ENCODE data around the gene IRAK3. TPM values are rescaled to one million over a fixed set of nuclear protein-coding genes. Genes with fewer than 3 reads are reported as not detected.
"Not testable (repeated sequence)": the region's sequence is repeated elsewhere in the genome, so short reads cannot be mapped to it uniquely, and the experiment has no call there.

Gene IRAK3
- total RNA-seq, 2 experiments from 2014 or later, result 0.21 to 0.25 TPM

DNA sequence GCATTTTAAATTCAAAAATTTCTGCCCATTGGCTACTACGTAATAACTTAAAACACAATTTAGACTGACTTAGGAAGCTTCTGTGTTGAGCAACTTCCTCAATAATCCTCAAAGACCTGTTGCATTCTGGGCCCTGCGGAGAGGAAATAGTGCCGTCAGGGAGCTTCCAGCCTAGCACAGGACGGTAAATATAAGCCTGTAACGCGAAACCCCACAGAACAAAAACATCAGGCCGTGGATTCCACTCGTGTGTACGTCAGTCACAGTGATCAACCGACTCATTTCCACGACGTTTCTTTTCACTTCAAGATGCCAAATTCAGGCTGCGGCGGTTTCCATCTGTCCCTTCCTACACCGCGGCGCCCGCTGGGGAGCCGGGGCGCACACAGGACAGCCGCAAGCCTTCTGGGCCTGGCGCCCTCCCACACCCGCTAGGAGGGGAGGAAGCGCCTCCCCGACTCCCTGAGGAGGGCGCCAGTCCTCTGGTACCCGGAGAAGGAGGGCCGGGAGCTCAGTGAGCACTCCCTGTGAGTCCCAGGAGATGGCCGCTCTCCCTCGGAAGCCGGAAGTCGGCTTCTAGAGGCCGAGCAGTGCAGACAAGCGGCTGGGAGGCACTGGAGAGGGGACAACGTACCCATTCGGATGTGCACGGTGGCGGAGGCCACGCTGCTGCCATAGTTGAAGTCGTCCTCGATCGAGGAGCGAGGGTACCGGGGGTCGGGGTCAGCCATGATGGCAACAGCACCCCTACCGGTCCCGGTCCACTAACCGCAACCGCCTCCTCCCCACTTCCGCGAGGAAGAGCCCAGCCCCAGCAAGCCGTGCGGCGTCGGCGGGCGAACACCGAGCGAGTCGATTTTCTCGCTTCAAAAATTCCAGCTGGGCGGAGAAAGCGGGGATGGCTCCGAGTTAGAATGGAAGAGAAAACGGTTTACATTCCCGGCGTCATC, 19.5 kb upstream of the IRAK3 start, which contains the start of gene TMBIM4:
TMBIM4 (minus strand) TSS at position 776 of the 950 bp plus-strand sequence; CDS start at position 731, 45 bp downstream.
- ChIA-PET CTCF (interaction anchor here (0.8 to 2.4 kb wide), 5 partner anchors 11 to 40 kb away, joined by 3 to 11 read pairs (median 3); partner anchors contain the start of gene LLPH), POLR2A (interaction anchor here (0.6 to 2.1 kb wide), 7 partner anchors 11 to 134 kb away, joined by 3 to 25 read pairs (median 4); partner anchors contain the start of genes HELB and LLPH)

DNA sequence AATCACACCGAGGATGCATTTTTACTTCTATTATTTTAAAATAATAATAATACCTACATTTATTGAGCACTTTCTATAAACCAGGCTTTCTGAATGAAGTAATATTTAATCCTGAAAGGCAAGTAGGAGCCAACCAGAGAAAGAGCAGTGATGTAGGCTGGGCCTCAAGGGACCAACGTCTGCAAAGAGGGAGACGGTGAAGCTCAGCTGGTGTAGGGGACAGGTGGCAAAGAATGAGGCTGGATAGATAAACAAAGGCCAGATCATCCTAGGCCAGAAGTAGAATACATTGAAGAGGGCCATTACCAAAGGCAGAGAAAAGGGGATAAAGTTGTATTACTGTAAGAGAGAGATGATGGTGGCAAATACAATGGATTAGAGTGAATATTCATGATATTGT, 18.4 kb upstream of the IRAK3 start:
- POLR2A ChIA-PET, result interaction anchor here (0.7 to 2.1 kb wide), 2 partner anchors 40 to 102 kb away, joined by 4 to 25 read pairs; partner anchors contain the start of gene LLPH

DNA sequence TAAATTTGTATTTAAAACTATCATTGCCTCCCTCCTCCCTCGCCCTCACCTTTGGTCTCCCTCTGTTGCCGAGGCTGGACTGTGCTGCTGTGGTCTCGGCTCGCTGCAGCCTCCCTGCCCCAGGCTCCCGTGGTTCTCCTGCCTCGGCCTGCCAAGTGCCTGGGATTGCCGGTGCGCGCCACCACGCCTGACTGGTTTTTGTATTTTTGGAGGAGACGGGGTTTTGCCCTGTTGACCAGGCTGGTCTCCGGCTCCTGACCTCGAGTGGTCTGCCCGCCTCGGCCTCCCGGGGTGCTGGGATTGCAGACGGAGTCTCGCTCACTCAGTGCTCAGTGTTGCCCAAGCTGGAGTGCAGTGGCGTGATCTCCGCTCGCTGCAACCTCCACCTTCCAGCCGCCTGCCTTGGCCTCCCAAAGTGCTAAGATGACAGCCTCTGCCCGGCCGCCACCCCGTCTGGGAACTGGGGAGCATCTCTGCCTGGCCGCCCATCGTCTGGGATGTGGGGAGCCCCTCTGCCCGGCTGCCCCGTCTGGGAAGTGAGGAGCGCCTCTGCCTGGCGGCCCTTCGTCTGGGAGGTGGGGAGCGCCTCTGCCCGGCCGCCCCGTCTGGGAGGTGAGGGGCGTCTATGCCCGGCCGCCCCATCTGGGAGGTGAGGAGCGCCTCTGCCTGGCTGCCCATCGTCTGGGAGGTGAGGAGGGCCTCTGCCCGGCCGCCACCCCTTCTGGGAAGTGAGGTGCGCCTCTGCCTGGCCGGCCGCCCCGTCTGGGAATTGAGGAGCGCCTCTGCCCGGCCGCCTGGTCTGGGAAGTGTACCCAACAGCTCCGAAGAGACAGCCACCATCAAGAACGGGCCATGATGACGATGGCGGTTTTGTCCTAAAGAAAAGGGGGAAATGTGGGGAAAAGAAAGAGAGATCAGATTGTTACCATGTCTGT, 14.4 kb upstream of the IRAK3 start:
- POLR2A ChIA-PET, CTCF ChIA-PET: not testable (repeated sequence)

More for the DNA sequence above, 18.4 kb upstream of the IRAK3 start:
- CTCF ChIA-PET, result interaction anchor here (2.4 kb wide), 1 partner anchor 39 kb away, joined by 11 read pairs; the partner anchor contains the start of gene LLPH

DNA sequence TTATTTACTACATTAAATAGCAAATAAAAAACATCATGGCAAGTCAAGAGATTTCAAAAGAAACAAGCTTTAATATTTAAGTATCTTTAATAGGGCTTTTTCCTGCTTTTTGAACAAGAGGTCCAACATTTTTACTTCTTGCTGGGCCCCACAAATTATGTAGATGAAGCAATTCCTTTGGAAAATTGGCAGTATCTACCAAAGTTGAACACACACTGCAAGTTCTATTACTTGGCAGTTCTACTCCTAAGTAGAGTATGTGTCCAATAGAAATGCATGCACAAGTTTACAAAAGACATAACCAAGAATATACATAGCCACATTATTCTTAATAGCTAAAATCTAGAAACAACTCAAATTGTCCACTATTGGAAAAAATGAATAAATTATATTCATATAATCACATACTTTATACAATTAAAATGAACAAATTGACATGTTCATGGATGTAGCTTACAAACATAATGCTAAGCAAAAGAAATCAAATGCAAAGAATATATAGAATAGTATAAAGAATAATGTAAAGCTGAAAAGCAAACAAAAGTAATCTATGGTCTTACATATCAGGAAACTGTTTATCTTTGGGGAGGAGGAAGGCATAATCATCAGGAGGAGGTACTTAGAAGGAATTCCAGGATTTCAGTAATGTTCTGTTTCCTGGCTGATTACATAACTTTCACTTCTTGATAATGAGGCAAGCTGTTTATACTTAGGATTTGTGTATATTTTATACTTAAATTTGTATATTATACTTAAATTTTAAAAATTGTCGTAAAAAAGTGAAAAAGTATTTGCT, 12.7 kb upstream of the IRAK3 start:
- POLR2A ChIA-PET, result no interaction called here
- CTCF ChIA-PET, result interaction anchor here (1.6 kb wide), 1 partner anchor 233 kb away, joined by 3 read pairs; no protein-coding TSS in a partner anchor

DNA sequence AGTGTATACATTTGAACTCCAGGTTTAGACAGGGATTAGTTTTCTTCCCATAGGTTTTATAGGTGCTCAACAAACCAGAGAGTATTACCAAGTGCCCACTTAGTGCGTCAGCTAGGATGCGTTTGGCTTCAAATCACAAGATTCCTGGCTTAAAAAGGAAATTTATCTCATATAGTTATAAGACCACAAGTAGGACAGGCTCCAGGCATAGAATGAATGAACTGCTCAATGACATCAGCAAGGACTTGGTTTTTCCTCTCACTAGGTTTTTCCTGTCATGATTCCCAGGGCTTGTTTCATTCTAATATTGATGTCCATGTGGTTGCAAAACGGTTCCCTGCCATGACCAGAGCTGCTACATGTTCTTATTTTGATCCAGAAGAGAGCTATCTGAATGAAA, 6.1 kb upstream of the IRAK3 start:
- CTCF ChIA-PET, result no interaction called here
- POLR2A ChIA-PET, result no interaction called here

DNA sequence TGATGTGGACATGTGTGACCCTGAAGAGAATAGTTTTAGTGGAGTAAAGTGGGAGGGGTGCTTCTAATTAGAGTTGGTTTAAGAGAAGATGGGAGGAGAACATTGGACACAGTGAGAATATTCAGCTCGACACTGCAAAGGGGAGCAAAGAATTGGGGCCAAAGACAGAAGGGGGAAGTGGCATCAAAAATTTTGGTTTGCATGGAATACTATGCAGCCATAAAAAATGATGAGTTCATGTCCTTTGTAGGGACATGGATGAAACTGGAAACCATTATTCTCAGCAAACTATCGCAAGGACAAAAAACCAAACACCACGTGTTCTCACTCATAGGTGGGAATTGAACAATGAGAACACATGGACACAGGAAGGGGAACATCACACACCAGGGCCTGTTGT, 4.2 kb upstream of the IRAK3 start:
- POLR2A ChIA-PET, CTCF ChIA-PET: not testable (repeated sequence)

DNA sequence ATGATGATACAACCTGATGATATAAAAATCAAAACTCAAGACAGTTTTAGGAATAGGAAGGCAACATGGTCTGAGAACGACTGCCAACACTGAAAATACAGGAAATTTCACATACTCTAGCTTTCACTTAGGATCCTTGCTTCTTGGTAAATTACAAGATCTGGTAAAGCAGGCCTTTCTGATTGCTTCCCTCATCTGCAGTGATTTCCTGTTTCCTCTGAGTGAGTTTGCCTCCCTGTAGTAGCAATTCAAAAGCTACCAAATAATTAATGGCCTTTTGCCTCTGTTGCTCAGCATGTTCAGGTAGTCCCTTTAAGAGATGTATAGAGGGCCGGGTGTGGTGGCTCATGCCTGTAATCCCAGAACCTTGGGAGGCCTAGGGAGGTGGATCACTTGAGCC, 2.0 kb upstream of the IRAK3 start:
- CTCF ChIA-PET, result interaction anchor here (0.5 to 1.4 kb wide), 2 partner anchors 14 to 18 kb away, joined by 3 to 4 read pairs; no protein-coding TSS in a partner anchor
- POLR2A ChIA-PET, result no interaction called here

DNA sequence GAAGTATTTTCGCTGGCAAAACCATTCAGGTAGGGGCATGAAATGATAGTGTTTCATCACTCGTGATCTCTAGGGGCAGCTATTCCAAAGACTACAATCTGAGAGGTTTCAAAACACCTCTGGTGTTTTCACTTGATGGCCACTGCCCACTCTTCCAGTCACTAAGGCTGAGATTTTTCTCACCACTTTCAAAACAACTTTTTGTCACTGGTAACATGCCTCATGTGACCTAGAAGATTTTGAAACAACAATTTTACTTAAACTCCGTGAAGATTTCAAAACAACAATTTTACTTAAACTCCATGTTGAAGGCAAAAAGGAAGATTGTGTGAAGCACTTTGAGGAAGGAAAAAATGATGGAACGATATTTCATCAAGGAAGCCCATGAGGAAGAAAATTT, 1.2 kb upstream of the IRAK3 start:
- ChIA-PET CTCF (interaction anchor here (0.5 kb wide), 1 partner anchor 15 kb away, joined by 4 read pairs; no protein-coding TSS in a partner anchor), POLR2A (no interaction called here)

DNA sequence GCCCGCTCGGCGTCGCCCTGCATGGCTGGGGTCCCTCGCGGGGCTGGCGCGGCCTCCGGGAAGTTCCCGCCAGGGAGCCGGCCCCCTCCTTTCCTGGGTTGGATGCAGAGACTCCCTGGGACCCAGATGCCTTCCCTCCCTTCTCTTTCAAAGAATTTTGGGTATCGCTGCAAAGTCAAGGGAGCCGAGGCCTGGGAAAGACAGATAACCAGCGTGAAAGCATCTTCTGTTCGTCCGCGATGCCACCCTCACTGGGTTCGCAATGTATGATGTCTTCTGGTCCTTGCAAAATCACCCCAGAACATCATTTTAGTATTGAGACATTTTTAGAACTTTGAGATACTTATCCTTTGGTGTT, 451 bp downstream of the IRAK3 start:
- ChIA-PET POLR2A (no interaction called here), CTCF (no interaction called here)

DNA sequence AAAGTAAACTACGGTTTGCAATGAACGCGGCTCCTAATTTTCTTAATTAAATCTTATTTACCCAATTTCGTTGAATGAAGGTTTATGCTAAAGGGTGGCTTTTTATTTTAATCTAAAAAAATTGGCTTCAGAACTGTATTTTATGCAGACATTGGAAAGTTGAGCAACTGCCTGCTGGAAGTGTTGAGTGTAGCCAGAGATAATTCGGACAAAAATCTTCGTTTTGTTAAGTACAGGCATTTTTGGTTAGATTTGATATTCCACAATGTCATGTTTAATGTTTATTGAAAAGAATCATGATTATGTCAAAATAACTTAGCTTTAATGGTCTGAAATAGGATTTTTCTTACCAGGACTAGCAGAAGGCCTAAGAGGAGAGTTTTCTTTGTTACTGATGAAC, 875 bp downstream of the IRAK3 start:
- POLR2A ChIA-PET, result no interaction called here
- CTCF ChIA-PET, result no interaction called here

DNA sequence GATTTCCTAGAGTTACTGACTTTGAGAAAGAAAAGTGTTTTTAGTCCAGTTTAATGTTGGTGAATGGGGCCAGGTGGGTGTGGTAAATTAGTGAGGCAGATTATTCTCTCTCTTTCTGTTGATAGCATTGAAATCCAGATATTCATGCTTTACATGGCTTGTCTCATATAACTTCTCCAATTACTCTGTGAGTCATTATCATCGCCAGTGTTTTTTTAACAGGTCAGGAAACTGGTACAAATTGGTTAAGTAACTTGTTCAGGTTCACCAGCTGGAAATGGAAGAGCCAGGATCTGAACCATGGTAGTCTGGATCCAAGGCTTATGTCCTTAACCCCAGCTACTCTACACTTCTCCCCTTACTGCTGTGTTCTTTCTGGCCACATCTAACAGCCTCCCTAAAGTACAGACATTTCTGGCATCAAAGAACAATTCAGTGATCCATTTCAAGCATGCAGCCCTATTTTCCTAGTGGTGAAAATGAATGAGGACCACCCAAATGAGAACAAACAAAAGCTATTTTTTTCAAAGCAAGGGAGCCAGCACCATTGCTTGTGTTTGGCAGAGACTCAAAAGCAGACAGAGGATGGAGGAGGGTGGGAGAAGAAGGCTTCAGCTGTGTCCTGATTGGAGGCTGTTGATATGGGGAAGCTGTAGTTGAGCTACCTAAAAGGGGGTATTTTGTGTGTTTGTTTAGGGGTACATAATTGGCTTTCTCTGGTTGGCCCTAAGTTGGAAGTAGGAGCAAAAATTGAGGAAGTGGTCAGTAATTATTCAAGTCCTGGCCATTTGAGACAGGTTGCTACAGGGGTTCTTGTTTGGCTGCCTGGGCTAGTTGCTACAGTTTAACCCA, 1.7 kb downstream of the IRAK3 start:
- ChIA-PET POLR2A (no interaction called here), CTCF (no interaction called here)

DNA sequence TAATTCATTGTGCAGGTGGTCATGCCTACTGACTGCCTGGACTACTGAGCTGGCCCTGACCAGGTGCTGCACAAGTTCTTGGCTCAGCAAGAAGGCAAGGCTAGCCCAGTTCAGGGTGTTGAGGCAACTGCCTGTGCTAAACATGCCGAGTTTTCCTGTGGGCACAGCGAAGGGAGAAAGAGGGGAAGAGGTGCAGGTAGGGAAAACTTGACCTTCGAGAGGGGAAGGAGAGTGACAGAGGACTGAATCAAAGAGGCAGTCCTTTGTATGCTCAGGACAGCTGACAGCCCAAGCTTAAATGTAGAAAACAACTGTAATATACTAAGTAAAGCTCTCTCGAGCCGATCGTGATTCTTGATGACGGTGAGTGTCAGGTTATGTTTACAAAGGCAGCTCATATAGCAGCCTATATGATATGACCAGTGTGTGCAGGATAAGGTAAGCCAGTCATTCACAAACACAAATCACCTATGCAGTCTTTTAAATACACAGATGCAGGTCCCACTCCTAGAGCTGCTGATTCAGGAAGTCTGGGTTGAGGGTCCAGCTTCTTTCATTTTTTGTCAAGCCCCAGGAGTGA, 2.6 kb downstream of the IRAK3 start:
- POLR2A ChIA-PET, result no interaction called here
- CTCF ChIA-PET, result no interaction called here

DNA sequence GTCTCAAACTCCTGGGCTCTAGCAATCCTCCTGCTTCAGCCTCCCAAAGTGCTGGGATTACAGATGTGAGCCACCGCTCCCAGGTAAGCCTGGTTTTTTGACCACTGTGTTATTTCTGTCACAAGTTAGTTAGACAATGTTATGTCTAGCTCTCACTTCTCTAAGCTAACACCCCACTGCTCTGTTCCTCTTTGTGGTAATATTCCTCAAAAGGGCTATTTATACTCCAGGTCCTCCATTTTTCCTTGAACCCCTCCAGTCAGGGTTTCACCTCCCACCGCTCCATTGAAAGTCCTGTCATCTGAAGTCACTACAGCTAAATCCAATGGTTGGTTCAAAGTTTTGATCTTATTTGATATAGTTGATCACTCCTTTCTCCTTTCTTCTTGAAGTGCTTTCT, 5.1 kb downstream of the IRAK3 start:
- CTCF ChIA-PET, result no interaction called here
- POLR2A ChIA-PET, result no interaction called here

DNA sequence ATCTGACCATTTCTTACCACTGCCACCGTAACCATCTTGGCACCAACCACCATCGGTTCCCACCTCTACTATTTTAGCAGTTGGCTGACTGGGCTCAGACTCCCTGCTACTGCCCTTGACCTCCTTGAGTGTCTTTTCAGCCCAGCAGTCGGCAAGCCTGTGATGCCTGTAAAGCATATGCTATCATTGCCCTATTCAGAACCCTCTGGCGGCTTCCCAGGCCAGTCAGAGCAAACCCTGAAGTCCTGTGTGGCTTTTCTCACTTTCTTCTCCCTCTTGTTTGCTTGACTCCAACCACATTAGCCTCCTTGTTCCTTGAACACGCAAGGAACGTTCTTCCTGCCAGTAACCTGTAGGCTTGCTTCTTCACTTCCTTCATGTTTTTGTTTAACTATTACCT, 6.2 kb downstream of the IRAK3 start:
- POLR2A ChIA-PET, result no interaction called here
- CTCF ChIA-PET, result no interaction called here

DNA sequence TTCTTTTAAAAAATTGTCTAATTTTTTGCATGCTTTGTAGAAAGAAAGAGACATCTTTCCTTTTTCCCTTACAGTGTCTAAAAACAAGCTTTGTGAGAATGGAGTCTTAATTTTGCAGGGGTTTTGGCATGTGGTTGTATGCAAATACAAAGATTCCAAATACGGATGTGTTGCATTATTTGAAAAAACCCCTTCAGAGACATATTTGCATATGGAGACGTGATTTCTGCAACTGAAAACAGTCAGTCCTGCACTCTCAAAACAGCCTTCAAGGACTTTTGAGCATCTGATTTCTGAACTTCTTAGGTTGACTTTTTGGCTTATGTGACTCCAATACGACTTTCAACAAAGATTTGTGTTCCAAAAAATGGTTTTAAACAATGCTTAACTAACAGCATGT, 7.8 kb downstream of the IRAK3 start:
- POLR2A ChIA-PET, result no interaction called here

DNA sequence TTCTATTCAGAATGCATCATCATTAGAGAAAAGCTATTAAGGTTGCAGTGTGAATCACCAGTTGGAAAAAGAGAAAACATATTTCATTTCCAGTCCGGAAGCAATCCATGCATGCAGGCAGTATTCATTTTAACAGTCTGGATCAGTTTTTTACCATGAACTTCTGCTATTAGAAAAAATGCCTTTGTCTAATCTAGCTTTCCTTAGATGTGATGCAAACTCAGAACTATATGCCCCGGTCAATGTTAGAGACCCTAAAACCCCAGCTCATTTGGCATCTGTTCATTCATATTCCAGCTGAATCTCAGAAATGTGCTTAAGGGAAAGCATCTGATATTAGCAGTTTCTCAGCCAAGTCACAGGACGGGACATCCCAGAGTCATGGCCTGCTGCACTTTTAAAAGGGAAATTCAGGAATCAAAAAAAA, 8.5 kb downstream of the IRAK3 start:
- CTCF ChIA-PET, result no interaction called here
- POLR2A ChIA-PET, result no interaction called here

More for the DNA sequence above, 7.8 kb downstream of the IRAK3 start:
- CTCF ChIA-PET, result no interaction called here

DNA sequence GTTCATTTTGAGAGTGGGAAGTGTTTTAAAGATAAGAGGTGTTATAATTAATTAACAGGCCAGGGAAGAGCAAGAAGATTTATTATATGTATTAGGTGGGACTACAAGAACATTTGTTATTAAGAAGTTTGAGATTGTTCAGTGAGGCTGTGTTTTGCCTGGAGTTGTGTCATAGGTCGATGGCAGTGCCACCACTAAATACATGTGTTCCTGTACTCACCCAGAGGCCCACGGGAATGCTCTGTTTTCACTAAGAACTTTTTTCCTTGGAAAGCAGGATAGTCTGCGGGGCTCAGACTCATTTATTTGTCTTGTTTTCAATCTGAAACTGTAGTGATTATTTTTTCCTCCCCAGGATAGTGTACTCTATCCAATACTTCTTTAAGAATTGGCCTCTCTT, 10.1 kb downstream of the IRAK3 start:
- CTCF ChIA-PET, result interaction anchor here (0.8 kb wide), 2 partner anchors 10 to 23 kb away, joined by 3 read pairs; no protein-coding TSS in a partner anchor
- POLR2A ChIA-PET, result no interaction called here

All from activated CD8-positive, alpha-beta memory T cell treated with anti-CD3 and anti-CD28 coated beads for 36 hours (primary cell).